Type B pancreatic cell (in vitro differentiated cells): ENCODE results near the gene KCNK7. TPM values are rescaled to one million over a fixed set of nuclear protein-coding genes. Genes with fewer than 3 reads are reported as not detected.

Source experiments
- DNase-seq: peaks from one replicate; pipeline ENCODE4 v3.0.0; 2021; ENCODE audit warnings: mixed read lengths; ENCODE audit not compliant: unreplicated experiment; ENCODE audit errors: extremely low spot score
- H3K27ac Mint-ChIP-seq: 2 replicates; pipeline ENCODE4 v1.8.0; 2021; ENCODE audit warnings: mild to moderate bottlenecking, mixed read lengths
- H3K27me3 Mint-ChIP-seq: 2 replicates; pipeline ENCODE4 v1.8.0; 2021; ENCODE audit warnings: mixed read lengths
- H3K36me3 Mint-ChIP-seq: 2 replicates; pipeline ENCODE4 v1.8.0; 2021; ENCODE audit warnings: mixed read lengths
- H3K4me1 Mint-ChIP-seq: one replicate; pipeline ENCODE4 v1.8.0; 2021; ENCODE audit warnings: mixed read lengths; ENCODE audit not compliant: unreplicated experiment
- H3K4me3 Mint-ChIP-seq: 2 replicates; pipeline ENCODE4 v1.8.0; 2021; ENCODE audit warnings: mild to moderate bottlenecking, mixed read lengths
- H3K9me3 Mint-ChIP-seq: 2 replicates; pipeline ENCODE4 v1.8.0; 2021; ENCODE audit warnings: mixed read lengths
- CTCF ChIP-seq: fragments of 200-600 bp; sonication (generic); conservative IDR thresholded peaks from 2 replicates; pipeline ENCODE4 v1.5.0; 2021; ENCODE audit warnings: antibody characterized with exemption, mild to moderate bottlenecking
- total RNA-seq: library from RNA; stranded (reverse); gene quantifications from 2 replicates; pipeline ENCODE4 v1.2.1, GENCODE V29; 2021; ENCODE audit warnings: low replicate concordance

KCNK7 gene
- total RNA-seq, 1 donor from 2014 or later, result 0.36 TPM

- Mint-ChIP-seq H3K36me3 (no peaks in the 10 kb centered on the region), H3K4me1 (peaks cover 17% of the 10 kb centered on the region), H3K27ac (no peak overlapping the region), H3K9me3 (no peaks in the 10 kb centered on the region), H3K4me3 (peak overlapping the region; percentile 54), H3K27me3 (peaks cover 20% of the 10 kb centered on the region)
- DNase-seq, result no peak
- no peak for TF ChIP-seq CTCF
Measured at GRCh38 chr11:65590240-65590738, 5.3 kb downstream of the KCNK7 start.

- Mint-ChIP-seq H3K27ac (no peak overlapping the region), H3K36me3 (no peaks in the 10 kb centered on the region), H3K27me3 (peaks cover 20% of the 10 kb centered on the region), H3K4me1 (peaks cover 17% of the 10 kb centered on the region), H3K4me3 (no peak overlapping the region), H3K9me3 (no peaks in the 10 kb centered on the region)
- TF ChIP-seq CTCF, result no peak
- DNase-seq, result no peak
Measured at GRCh38 chr11:65589444-65590239, 6.0 kb downstream of the KCNK7 start.

GRCh38 chr11:65588199-65589054 lies 7.2 kb downstream of the KCNK7 start:
- H3K9me3 Mint-ChIP-seq, result no peaks in the 10 kb centered on the region
- H3K27me3 Mint-ChIP-seq, result peaks cover 23% of the 10 kb centered on the region
- H3K36me3 Mint-ChIP-seq, result no peaks in the 10 kb centered on the region
- no peak overlapping the region for H3K4me3 Mint-ChIP-seq
- TF ChIP-seq CTCF, result peak; percentile 68
- H3K27ac Mint-ChIP-seq, result no peak overlapping the region
- peaks cover 17% of the 10 kb centered on the region for H3K4me1 Mint-ChIP-seq
- DNase-seq, result peak; percentile 68

GRCh38 chr11:65586676-65587075 lies 8.9 kb downstream of the KCNK7 start:
- no peak for TF ChIP-seq CTCF
- no peaks in the 10 kb centered on the region for H3K36me3 Mint-ChIP-seq
- no peak overlapping the region for H3K27ac Mint-ChIP-seq
- peaks cover 17% of the 10 kb centered on the region for H3K4me1 Mint-ChIP-seq
- peaks cover 33% of the 10 kb centered on the region for H3K27me3 Mint-ChIP-seq
- DNase-seq, result no peak
- H3K9me3 Mint-ChIP-seq, result no peaks in the 10 kb centered on the region
- H3K4me3 Mint-ChIP-seq, result no peak overlapping the region

- Mint-ChIP-seq H3K36me3 (no peaks in the 10 kb centered on the region), H3K9me3 (no peaks in the 10 kb centered on the region), H3K27me3 (peaks cover 31% of the 10 kb centered on the region), H3K4me1 (peaks cover 15% of the 10 kb centered on the region), H3K27ac (no peak overlapping the region), H3K4me3 (no peak overlapping the region)
- DNase-seq, result no peak
- TF ChIP-seq CTCF, result no peak
Measured at GRCh38 chr11:65586247-65586630, 9.4 kb downstream of the KCNK7 start.
